A549 treated with AZD9567 at 1 μM for 4 hours (cell line): ENCODE data around the gene NR2F6. TPM values are rescaled to one million over a fixed set of nuclear protein-coding genes. Genes with fewer than 3 reads are reported as not detected.

Source experiments
- total RNA-seq: library from RNA; stranded (reverse); fragments of 200-300 nt; extraction: Qiagen RNA extraction; gene quantifications from 5 replicates; pipeline ENCODE4 v1.2.3, GENCODE V29; 2022; ENCODE audit not compliant: insufficient read depth

Gene NR2F6
- 22.5 to 59.0 TPM (median 52.2 TPM) in 5 replicates for total RNA-seq

DNA sequence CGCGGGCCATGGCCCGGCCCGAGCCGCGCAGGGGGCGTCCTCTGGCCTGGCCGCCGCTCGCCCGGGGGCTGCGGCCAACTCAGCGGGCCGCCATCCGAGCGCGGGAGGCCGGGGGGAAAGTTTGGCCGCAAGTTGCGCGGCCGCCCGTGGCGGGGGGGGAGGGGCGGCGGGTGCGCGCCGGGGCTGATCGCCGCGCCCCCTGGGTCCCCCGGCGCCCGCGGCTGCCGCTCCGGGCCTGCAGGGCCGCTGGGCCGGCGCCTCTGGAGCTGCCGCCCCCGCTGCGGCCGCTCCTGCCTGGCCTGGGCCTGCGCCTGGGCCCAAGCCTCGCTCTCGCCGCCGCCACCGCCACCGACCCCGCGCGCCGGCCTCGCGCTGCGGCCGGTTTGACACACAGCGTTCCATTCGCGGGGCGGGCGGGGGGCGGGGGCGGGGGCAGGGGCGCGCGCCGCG lies at the start of gene NR2F6:
NR2F6 (minus strand) TSS at position 385 of the 450 bp plus-strand sequence. CDS start 699 bp downstream, outside the sequence.

DNA sequence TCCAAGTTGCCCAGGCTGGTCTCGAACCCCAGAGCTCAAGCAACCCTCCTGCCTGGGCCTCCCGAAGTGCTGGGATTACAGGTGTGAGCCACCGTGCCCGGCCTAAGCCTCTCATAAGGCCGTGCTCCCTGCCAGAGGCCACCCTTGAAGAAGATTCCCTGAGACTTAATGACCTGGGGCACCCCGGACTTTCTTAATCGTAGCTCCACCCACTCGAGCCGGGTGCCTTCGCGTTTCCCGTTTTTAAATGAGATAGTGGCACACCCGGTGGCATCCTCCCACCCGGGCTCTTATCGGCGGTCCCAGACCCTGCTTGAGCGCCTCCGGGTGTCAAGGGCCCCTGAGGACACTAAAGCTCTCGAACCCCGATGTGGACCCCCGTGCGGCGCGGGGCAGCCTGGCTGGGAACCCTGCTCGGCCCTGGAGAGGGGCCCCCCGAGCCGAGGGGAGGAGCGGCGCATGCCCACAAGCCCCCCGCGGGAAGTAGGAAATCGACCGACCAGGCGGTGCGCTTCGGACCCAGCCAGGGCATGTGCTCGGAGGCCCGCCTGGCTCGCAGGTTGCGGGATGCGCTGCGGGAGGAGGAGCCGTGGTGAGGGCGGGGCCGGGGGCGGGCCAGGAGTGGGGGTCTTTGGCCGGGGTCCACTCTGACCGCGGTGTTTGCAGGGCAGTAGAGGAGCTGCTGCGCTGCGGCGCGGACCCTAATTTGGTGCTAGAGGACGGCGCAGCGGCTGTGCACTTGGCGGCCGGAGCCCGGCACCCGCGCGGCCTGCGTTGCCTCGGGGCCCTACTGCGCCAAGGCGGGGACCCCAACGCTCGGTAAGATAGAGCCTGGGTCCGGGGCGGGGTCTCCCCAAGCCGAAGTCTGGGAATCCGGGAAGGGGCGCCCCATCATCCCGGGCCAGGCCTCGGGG lies 35.9 kb upstream of the NR2F6 start, which contains the start of gene ANKLE1:
ANKLE1 (plus strand) TSS at position 511 of the 914 bp plus-strand sequence; CDS start at position 531, 20 bp downstream.

DNA sequence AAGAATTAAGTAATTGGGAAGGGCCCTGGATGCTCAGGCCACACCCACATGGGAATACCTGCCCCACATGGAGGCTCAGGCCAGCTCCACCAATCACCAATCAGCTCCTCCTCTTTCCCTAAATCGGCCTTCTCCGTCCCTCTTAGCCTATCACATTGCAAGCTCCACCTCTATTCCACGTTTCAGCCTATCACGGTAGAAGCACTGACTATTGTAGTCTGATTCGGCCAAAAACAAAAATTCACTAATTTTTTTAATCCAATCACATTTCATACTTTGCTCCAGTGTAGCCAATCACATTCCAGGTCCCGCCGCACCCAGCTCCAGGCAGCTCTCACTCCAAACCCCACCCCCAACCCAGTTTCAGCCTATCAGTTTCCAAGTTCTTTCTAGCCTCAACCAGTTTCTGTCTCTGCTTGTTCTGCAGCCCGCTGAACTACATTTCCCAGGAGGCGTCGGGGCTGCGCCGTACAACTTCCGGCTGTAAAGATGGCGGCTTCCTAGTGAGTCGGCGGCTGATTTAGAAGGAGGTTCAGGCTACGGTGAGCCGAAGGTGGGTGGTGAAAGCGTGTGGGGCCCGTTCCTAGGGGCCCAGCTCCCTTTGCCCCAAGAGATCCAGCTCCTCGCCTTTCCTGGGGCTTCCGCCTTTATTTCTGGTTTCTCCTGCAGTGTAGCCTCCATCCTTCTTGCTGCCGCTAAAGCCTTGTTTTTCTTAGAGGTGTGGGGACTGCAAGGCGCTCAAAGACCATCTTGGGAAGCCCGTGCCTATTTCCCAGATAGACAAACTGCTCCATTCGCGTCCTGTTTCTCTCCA lies 21.5 kb upstream of the NR2F6 start, which contains the start of gene BABAM1:
BABAM1 (plus strand) TSS at position 469 of the 814 bp plus-strand sequence. CDS start 1,364 bp downstream, outside the sequence.

DNA sequence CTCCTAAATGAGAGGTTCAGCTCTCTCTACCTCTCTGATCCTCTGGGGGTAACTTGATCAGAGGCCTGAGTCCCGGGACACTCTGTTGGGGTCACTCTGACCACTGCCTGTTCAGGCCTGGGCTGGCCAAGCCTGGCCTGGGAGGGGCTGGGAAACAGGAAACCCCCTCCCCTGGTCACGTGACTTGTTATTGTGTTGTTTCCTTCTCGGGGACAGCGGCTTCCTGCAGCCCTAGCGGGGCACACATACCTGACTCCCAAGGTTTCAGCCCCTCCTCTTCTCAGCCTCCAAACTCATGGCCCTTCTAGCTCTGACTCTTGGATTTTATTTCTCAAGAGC lies 18.9 kb upstream of the NR2F6 start, which contains the start of gene USHBP1:
USHBP1 (minus strand) TSS at position 105 of the 339 bp plus-strand sequence. CDS start 446 bp downstream, outside the sequence.

DNA sequence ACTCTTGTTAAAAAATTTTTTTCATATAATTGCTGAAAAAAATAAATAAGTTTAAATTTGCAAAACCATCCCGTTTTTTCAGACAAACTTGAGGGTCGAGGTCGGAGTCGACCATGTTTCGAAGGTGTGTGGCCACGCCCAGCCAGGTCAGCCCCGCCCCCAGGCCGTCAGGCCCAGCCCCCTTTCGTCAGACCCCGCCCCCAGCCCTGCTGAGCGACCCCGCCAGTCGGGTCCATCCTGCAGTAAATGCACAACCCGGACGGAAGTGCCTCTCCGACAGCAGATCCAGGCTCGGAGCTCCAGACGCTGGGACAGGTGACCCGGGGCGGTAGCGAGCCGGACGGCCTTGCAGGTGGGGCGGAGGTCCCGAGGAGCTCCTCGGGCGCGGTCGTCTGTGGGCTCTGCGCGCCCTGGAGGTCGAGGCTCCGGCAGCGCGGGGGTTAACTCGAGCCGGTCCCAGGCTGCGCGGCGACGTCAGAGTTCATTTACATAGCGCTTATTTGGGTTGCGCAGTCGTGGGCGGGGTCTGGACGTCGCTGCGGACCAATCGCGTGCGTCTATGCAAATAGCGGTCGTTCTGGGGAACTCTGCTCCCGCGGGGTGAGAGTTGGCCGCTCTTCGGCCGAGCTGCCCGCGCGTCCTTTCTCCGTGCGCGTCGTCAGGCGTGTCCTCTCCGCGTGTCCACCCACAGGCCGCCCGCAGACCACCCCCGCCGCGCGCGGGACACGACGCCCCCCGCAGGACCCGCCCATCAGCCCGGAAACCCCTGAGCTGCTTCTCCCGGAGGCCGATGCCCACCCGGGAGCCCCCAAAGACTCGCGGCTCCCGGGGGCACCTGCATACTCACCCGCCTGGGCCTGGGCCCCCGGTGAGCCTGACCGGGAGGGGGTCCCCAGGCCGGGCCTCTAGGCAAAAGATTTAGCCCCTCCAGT lies 19.5 kb downstream of the NR2F6 start, which contains the start of gene OCEL1:
OCEL1 (plus strand) TSS at position 225 of the 932 bp plus-strand sequence; CDS start at position 247, 22 bp downstream.

DNA sequence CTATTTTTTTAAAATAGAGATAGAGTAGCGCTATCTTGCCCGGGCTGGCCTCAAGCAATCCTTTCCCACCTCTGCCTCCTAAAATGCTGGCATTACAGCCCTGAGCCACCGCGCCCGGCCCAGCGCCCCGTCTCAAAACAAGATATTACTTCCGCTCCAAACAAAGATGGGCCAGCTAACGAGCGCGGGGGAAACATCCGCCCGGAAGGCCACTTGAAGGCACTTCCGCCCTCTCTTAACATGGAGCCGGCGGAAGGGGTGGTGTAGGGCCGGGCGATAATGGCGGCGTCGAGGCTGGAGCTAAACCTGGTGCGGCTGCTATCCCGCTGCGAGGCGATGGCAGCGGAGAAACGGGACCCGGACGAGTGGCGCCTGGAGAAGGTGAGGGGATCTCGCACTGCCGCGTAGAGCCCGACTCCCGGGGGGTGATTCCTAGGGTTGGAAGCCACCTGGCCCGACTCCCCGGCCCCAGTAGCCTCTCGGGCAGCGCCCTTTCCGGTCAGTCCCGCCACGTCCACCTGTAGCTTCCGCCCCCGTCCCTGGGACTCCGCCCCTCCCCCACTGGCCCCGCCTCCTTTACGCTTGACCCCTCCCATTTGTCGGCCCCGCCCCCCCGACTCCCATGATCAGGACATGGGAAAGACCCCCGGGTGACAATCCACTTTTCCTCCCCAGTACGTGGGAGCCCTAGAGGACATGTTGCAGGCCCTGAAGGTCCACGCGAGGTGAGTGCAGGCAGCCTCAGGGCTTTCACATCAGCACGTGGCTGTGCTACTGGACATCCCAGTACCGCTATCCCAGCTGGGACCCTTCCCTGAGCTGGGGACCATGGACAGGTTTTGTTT lies 30.4 kb downstream of the NR2F6 start, which contains the start of gene USE1:
USE1 (plus strand) TSS at position 231 of the 845 bp plus-strand sequence; CDS start at position 280, 49 bp downstream.

Other genes with a start within 250 kb of the NR2F6 start
- 0.01 to 0.15 TPM (median 0.05 TPM) in 4 of 5 replicates, not detected in the other for gene CPAMD8, start 219.1 kb downstream of the NR2F6 start, total RNA-seq
- 13.9 to 17.0 TPM (median 16.7 TPM) in 5 replicates for gene HAUS8, start 170.5 kb downstream of the NR2F6 start, total RNA-seq
- 28.5 to 34.4 TPM (median 32.3 TPM) in 5 replicates for gene MYO9B, start 170.1 kb downstream of the NR2F6 start, total RNA-seq
- gene USE1, start 30.6 kb downstream of the NR2F6 start, total RNA-seq: 16.7 to 20.6 TPM (median 17.0 TPM) in 5 replicates
- gene OCEL1, start 19.7 kb downstream of the NR2F6 start, total RNA-seq: 6.9 to 15.5 TPM (median 13.3 TPM) in 5 replicates
- gene USHBP1, start 18.8 kb upstream of the NR2F6 start, total RNA-seq: not detected in 5 replicates
- 59.0 to 77.0 TPM (median 61.0 TPM) in 5 replicates for gene BABAM1, start 21.5 kb upstream of the NR2F6 start, total RNA-seq
- gene ANKLE1, start 36.0 kb upstream of the NR2F6 start, total RNA-seq: 0.21 to 0.52 TPM (median 0.47 TPM) in 4 of 5 replicates, not detected in the other
- gene ABHD8, start 57.5 kb upstream of the NR2F6 start, total RNA-seq: 2.6 to 5.2 TPM (median 2.8 TPM) in 5 replicates
- 66.3 to 82.7 TPM (median 80.6 TPM) in 5 replicates for gene MRPL34, start 60.0 kb upstream of the NR2F6 start, total RNA-seq
- gene DDA1, start 63.6 kb upstream of the NR2F6 start, total RNA-seq: 48.2 to 59.3 TPM (median 53.7 TPM) in 5 replicates
- gene ANO8, start 88.9 kb upstream of the NR2F6 start, total RNA-seq: 1.0 to 4.4 TPM (median 4.0 TPM) in 5 replicates
- 8.8 to 23.2 TPM (median 21.7 TPM) in 5 replicates for gene GTPBP3, start 91.6 kb upstream of the NR2F6 start, total RNA-seq
- not detected in 5 replicates for gene PLVAP, start 131.4 kb upstream of the NR2F6 start, total RNA-seq
- not detected in 5 replicates for gene CCDC194, start 148.3 kb upstream of the NR2F6 start, total RNA-seq
- gene BST2, start 159.7 kb upstream of the NR2F6 start, total RNA-seq: 0.21 TPM in 1 of 5 replicates, not detected in the others
- gene MVB12A, start 174.1 kb upstream of the NR2F6 start, total RNA-seq: 6.5 to 39.6 TPM (median 37.4 TPM) in 5 replicates
- gene TMEM221, start 202.7 kb upstream of the NR2F6 start, total RNA-seq: 0.58 to 0.83 TPM (median 0.75 TPM) in 4 of 5 replicates, not detected in the other
- gene NXNL1, start 215.0 kb upstream of the NR2F6 start, total RNA-seq: not detected in 5 replicates
- 2.6 to 3.0 TPM (median 2.7 TPM) in 5 replicates for gene SLC27A1, start 224.6 kb upstream of the NR2F6 start, total RNA-seq